CD4-positive, alpha-beta T cell treated with Interleukin-15 for 1 hour (primary cell): ENCODE results near the gene SLC39A1.
"Not testable (repeated sequence)": the region's sequence is repeated elsewhere in the genome, so short reads cannot be mapped to it uniquely, and the experiment has no call there.

Source experiments
- DNase-seq: peaks from one replicate; pipeline ENCODE4 v3.0.0-alpha.2; 2020

Gene SLC39A1

GRCh38 chr1:153963030-153963849 lies at the start of gene SLC39A1:
SLC39A1 (minus strand) TSS chr1:153963537; CDS start chr1:153962715, 822 bp downstream.
- DNase-seq = peak; percentile 92

- not testable (repeated sequence) for DNase-seq
Measured at GRCh38 chr1:154012543-154012942, 49.2 kb upstream of the SLC39A1 start.

GRCh38 chr1:154012129-154012528 lies 48.8 kb upstream of the SLC39A1 start:
- DNase-seq = no peak

- no peak for DNase-seq
Measured at GRCh38 chr1:154006136-154006535, 42.8 kb upstream of the SLC39A1 start.

- DNase-seq = no peak
Measured at GRCh38 chr1:154000420-154000819, 37.1 kb upstream of the SLC39A1 start.

GRCh38 chr1:153996882-153997281 lies 33.5 kb upstream of the SLC39A1 start:
- not testable (repeated sequence) for DNase-seq

GRCh38 chr1:153995640-153996039 lies 32.3 kb upstream of the SLC39A1 start:
- DNase-seq = no peak

GRCh38 chr1:153995202-153995601 lies 31.9 kb upstream of the SLC39A1 start:
- DNase-seq = no peak

GRCh38 chr1:153991806-153992205 lies 28.5 kb upstream of the SLC39A1 start:
- DNase-seq = no peak

GRCh38 chr1:153991151-153991630 lies 27.9 kb upstream of the SLC39A1 start:
- no peak for DNase-seq

GRCh38 chr1:153990468-153991150 lies 27.3 kb upstream of the SLC39A1 start, which contains the start of gene RPS27:
RPS27 (plus strand) TSS chr1:153990762; CDS start chr1:153990797, 35 bp downstream.
- DNase-seq = peak; percentile 97

- no peak for DNase-seq
Measured at GRCh38 chr1:153987621-153988020, 24.3 kb upstream of the SLC39A1 start.

- DNase-seq = no peak
Measured at GRCh38 chr1:153985941-153986761, 22.8 kb upstream of the SLC39A1 start, which contains the start of gene RAB13. RAB13 (minus strand) TSS chr1:153986339; CDS start chr1:153986236, 103 bp downstream.

GRCh38 chr1:153985341-153985912 lies 22.1 kb upstream of the SLC39A1 start:
- peak; percentile 42 for DNase-seq

- no peak for DNase-seq
Measured at GRCh38 chr1:153984123-153984894, 21.0 kb upstream of the SLC39A1 start.

- DNase-seq = not testable (repeated sequence)
Measured at GRCh38 chr1:153981735-153982134, 18.4 kb upstream of the SLC39A1 start.

GRCh38 chr1:153979091-153979490 lies 15.8 kb upstream of the SLC39A1 start:
- not testable (repeated sequence) for DNase-seq

GRCh38 chr1:153978274-153978909 lies 15.1 kb upstream of the SLC39A1 start:
- no peak for DNase-seq

- DNase-seq = peak; percentile 81
Measured at GRCh38 chr1:153977250-153978240, 14.2 kb upstream of the SLC39A1 start, which contains the start of gene JTB. JTB (minus strand) TSS chr1:153977674; CDS start chr1:153977252, 422 bp downstream.

GRCh38 chr1:153976819-153977249 lies 13.5 kb upstream of the SLC39A1 start:
- no peak for DNase-seq
